Measurements from ENCODE around the gene MAIP1. TPM values are rescaled to one million over a fixed set of nuclear protein-coding genes. Genes with fewer than 3 reads are reported as not detected.

MAIP1 gene
- polyA plus RNA-seq, 1 of the 3 experiments (the other 2 are of a cell fraction): 11.5 TPM

GRCh38 chr2:199966405-199966804 lies 11.0 kb downstream of the MAIP1 start:
- Histone ChIP-seq H3K79me2 (ENCODE audit: insufficient read depth) (0 out of 2 replicates have a peak, but pooled peaks cover under 1% of the 10 kb centered on the region), H3K27me3 (ENCODE audit: insufficient read depth) (no peaks in the 10 kb centered on the region), H3K27ac (ENCODE audit: low read depth in 2 of 2, low read length in 1 of 2) (no peak overlapping the region), H3K36me3 (replicated peaks in 1 of 2; ENCODE audit: control insufficient read depth in 1 of 2, insufficient read depth in 2 of 2, low read length in 1 of 2) (peaks cover 56 to 68% of the 10 kb centered on the region in 2 experiments), H4K20me1 (ENCODE audit: insufficient read depth) (no peaks in the 10 kb centered on the region), H3K9me2 (no peaks in the 10 kb centered on the region), H3K4me3 (ENCODE audit: low read depth in 2 of 2, low read length in 1 of 2) (no peak overlapping the region), H2AFZ (ENCODE audit: low read depth) (no peak overlapping the region), H3K4me2 (no peak overlapping the region), H3K9ac (no peak overlapping the region), H3F3A (replicated peaks; ENCODE audit: insufficient read depth) (peaks cover 11% of the 10 kb centered on the region), H3K9me3 (no peaks in the 10 kb centered on the region), H3K4me1 (ENCODE audit: control insufficient read depth in 1 of 2, insufficient read depth in 2 of 2, low read depth in 1 of 2, low read length in 1 of 2) (no peaks in the 10 kb centered on the region)
- DNase-seq: no peak
- ChIA-PET POLR2A (no interaction called here), CTCF (interaction anchor here (1.9 kb wide), 1 partner anchor 13 kb away, joined by 8 read pairs; no protein-coding TSS in a partner anchor)
- 98% methylated on average over 2 of the region's 2 CpGs for WGBS (ENCODE audit: low lambda C conversion rate)
- TF ChIP-seq JUND (IDR thresholded peaks at IDR 0.05): no peak

DNA sequence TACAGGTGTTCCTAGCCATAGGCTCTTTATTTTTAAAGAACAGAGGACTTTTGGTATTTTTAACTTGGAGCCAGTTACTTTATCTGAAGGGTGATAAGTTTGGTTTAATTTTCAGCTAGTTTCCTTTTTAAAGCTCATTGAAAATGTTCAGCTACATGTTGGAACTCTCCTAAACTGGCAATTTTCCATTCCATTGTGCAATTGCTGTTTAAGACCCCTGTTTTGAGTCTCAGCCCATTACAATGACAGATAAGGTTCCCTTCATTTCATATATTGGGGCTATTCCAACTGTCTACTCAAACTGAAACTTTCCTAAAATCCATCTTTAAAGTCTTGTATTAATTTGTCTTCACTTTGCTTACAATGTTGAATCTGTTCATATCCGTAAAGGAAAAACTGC lies 11.6 kb downstream of the MAIP1 start:
- H3K9me2 ChIP-seq: no peaks in the 10 kb centered on the region
- H3F3A ChIP-seq (replicated peaks; ENCODE audit: insufficient read depth): peaks cover 11% of the 10 kb centered on the region
- TF ChIP-seq NFIC (IDR thresholded peaks at IDR 0.05; ENCODE audit: borderline replicate concordance): no peak
- no peak for TF ChIP-seq FOXJ3 (CRISPR knock-in tag; IDR thresholded peaks at IDR 0.05)
- TF ChIP-seq TEAD4 (IDR thresholded peaks at IDR 0.05; ENCODE audit: borderline replicate concordance, insufficient read depth): no peak
- TF ChIP-seq MXI1 (IDR thresholded peaks at IDR 0.05; ENCODE audit: low read depth, low read length): no peak
- no peak for TF ChIP-seq FOXM1 (IDR thresholded peaks at IDR 0.05; ENCODE audit: low read depth)
- TF ChIP-seq YY1 (IDR thresholded peaks at IDR 0.05; ENCODE audit: low read depth): no peak
- no peak for TF ChIP-seq ZBTB33 (IDR thresholded peaks at IDR 0.05; ENCODE audit: borderline replicate concordance, low read depth)
- TF ChIP-seq IRF3 (IDR thresholded peaks at IDR 0.05; ENCODE audit: low read depth, low read length): no peak
- TF ChIP-seq MEF2A (IDR thresholded peaks at IDR 0.05; ENCODE audit: borderline replicate concordance, low read depth): no peak
- no peak for TF ChIP-seq PBX3 (IDR thresholded peaks at IDR 0.05)
- no peak for TF ChIP-seq EZH2phosphoT487 (IDR thresholded peaks at IDR 0.05; ENCODE audit: borderline replicate concordance, low read depth)
- no peak for TF ChIP-seq POLR2AphosphoS5 (IDR thresholded peaks at IDR 0.05; ENCODE audit: low read depth, low read length)
- no peak for TF ChIP-seq GATA2 (CRISPR knock-in tag; IDR thresholded peaks at IDR 0.05)
- TF ChIP-seq RAD21 (IDR thresholded peaks at IDR 0.05; ENCODE audit: low read length): no peak
- TF ChIP-seq MAX (IDR thresholded peaks at IDR 0.05; ENCODE audit: low read depth): no peak
- no peak for TF ChIP-seq SIN3A (IDR thresholded peaks at IDR 0.05; ENCODE audit: borderline replicate concordance, low read depth, low read length)
- TF ChIP-seq, protein P1, sequence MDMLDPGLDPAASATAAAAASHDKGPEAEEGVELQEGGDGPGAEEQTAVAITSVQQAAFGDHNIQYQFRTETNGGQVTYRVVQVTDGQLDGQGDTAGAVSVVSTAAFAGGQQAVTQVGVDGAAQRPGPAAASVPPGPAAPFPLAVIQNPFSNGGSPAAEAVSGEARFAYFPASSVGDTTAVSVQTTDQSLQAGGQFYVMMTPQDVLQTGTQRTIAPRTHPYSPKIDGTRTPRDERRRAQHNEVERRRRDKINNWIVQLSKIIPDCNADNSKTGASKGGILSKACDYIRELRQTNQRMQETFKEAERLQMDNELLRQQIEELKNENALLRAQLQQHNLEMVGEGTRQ (IDR thresholded peaks at IDR 0.05; ENCODE audit: borderline replicate concordance, low read depth, low read length): no peak
- TF ChIP-seq NRF1 (IDR thresholded peaks at IDR 0.05; ENCODE audit: low read depth, low read length): no peak
- H3K27ac ChIP-seq (ENCODE audit: low read depth in 2 of 2, low read length in 1 of 2): no peak overlapping the region
- peaks cover 55 to 64% of the 10 kb centered on the region in 2 experiments for H3K36me3 ChIP-seq (replicated peaks in 1 of 2; ENCODE audit: control insufficient read depth in 1 of 2, insufficient read depth in 2 of 2, low read length in 1 of 2)
- no peaks in the 10 kb centered on the region for H3K27me3 ChIP-seq (ENCODE audit: insufficient read depth)
- no peaks in the 10 kb centered on the region for H3K4me1 ChIP-seq (ENCODE audit: control insufficient read depth in 1 of 2, insufficient read depth in 2 of 2, low read depth in 1 of 2, low read length in 1 of 2)
- no peaks in the 10 kb centered on the region for H3K9me3 ChIP-seq
- WGBS (ENCODE audit: low lambda C conversion rate): 100% methylated on average over 1 of the region's 1 CpG
- H3K9ac ChIP-seq: no peak overlapping the region
- H3K4me3 ChIP-seq (ENCODE audit: low read depth in 2 of 2, low read length in 1 of 2): no peak overlapping the region
- ChIA-PET POLR2A (no interaction called here), CTCF (interaction anchor here (0.8 to 1.9 kb wide), 2 partner anchors 9 to 13 kb away, joined by 4 to 8 read pairs; no protein-coding TSS in a partner anchor)
- H3K4me2 ChIP-seq: no peak overlapping the region
- H2AFZ ChIP-seq (ENCODE audit: low read depth): no peak overlapping the region
- no peaks in the 10 kb centered on the region for H3K79me2 ChIP-seq (ENCODE audit: insufficient read depth)
- no peak for DNase-seq
- H4K20me1 ChIP-seq (ENCODE audit: insufficient read depth): no peaks in the 10 kb centered on the region
